22Rv1 (cell line): ENCODE data around the gene PRUNE1.

Experiments
- CTCF ChIP-seq: fragments of 450-650 bp; IDR thresholded peaks from 2 replicates; pipeline ENCODE4 v1.5.1; 2017; ENCODE audit warnings: mild to moderate bottlenecking
- ZFX ChIP-seq: fragments of 450-650 bp; IDR thresholded peaks from 2 replicates; pipeline ENCODE4 v1.6.1; 2017; ENCODE audit warnings: antibody characterized with exemption, borderline replicate concordance

- TF ChIP-seq CTCF (no peak), ZFX (no peak)
Observed at GRCh38 chr1:150995460-150995859, 12.8 kb upstream of the PRUNE1 start.
